ENCODE measurements around the gene ST6GALNAC3.

The ST6GALNAC3 gene

GRCh38 chr1:76053021-76053420, 21.5 kb upstream of the ST6GALNAC3 start:
- TF ChIP-seq CTCF (IDR thresholded peaks at IDR 0.05; ENCODE audit: borderline replicate concordance, control extremely low read depth, extremely low read depth, insufficient read depth, missing control alignments) = no peak
- in situ Hi-C loops (cut with MboI; ENCODE audit: low sequenced_read_pairs, unreplicated experiment) = no loop called here
- DNase-seq (ENCODE audit: low spot score) = no peak

GRCh38 chr1:76054359-76054758, 20.2 kb upstream of the ST6GALNAC3 start:
- in situ Hi-C loops (cut with MboI; ENCODE audit: low sequenced_read_pairs, unreplicated experiment) = no loop called here
- TF ChIP-seq CTCF (IDR thresholded peaks at IDR 0.05; ENCODE audit: borderline replicate concordance, control extremely low read depth, extremely low read depth, insufficient read depth, missing control alignments) = no peak

GRCh38 chr1:76055987-76056386, 18.6 kb upstream of the ST6GALNAC3 start:
- in situ Hi-C loops (cut with MboI; ENCODE audit: low sequenced_read_pairs, unreplicated experiment) = no loop called here
- TF ChIP-seq CTCF (IDR thresholded peaks at IDR 0.05; ENCODE audit: borderline replicate concordance, control extremely low read depth, extremely low read depth, insufficient read depth, missing control alignments) = no peak
- no peak for DNase-seq (ENCODE audit: low spot score)

More at GRCh38 chr1:76054359-76054758, 20.2 kb upstream of the ST6GALNAC3 start:
- DNase-seq (ENCODE audit: low spot score) = no peak

GRCh38 chr1:76059451-76059850, 15.1 kb upstream of the ST6GALNAC3 start:
- TF ChIP-seq CTCF (IDR thresholded peaks at IDR 0.05; ENCODE audit: borderline replicate concordance, control extremely low read depth, extremely low read depth, insufficient read depth, missing control alignments) = no peak
- in situ Hi-C loops (cut with MboI; ENCODE audit: low sequenced_read_pairs, unreplicated experiment) = no loop called here

GRCh38 chr1:76065270-76065669, 9.3 kb upstream of the ST6GALNAC3 start:
- no peak for TF ChIP-seq CTCF (IDR thresholded peaks at IDR 0.05; ENCODE audit: borderline replicate concordance, control extremely low read depth, extremely low read depth, insufficient read depth, missing control alignments)
- no peak for DNase-seq (ENCODE audit: low spot score)
- in situ Hi-C loops (cut with MboI; ENCODE audit: low sequenced_read_pairs, unreplicated experiment) = no loop called here

More at GRCh38 chr1:76059451-76059850, 15.1 kb upstream of the ST6GALNAC3 start:
- DNase-seq (ENCODE audit: low spot score) = no peak

- TF ChIP-seq CTCF (IDR thresholded peaks at IDR 0.05; ENCODE audit: borderline replicate concordance, control extremely low read depth, extremely low read depth, insufficient read depth, missing control alignments) = no peak
- no peak for DNase-seq (ENCODE audit: low spot score)
- in situ Hi-C loops (cut with MboI; ENCODE audit: low sequenced_read_pairs, unreplicated experiment) = no loop called here
Measured at GRCh38 chr1:76066394-76066793, 8.2 kb upstream of the ST6GALNAC3 start.

GRCh38 chr1:76068542-76068941, 6.0 kb upstream of the ST6GALNAC3 start:
- TF ChIP-seq CTCF (IDR thresholded peaks at IDR 0.05; ENCODE audit: borderline replicate concordance, control extremely low read depth, extremely low read depth, insufficient read depth, missing control alignments) = no peak
- DNase-seq (ENCODE audit: low spot score) = no peak
- in situ Hi-C loops (cut with MboI; ENCODE audit: low sequenced_read_pairs, unreplicated experiment) = no loop called here
